ENCODE results near the gene FNDC11.
"Not testable (repeated sequence)": the region's sequence is repeated elsewhere in the genome, so short reads cannot be mapped to it uniquely, and the experiment has no call there.

Gene FNDC11

GRCh38 chr20:63553933-63554290, at the start of gene FNDC11:
Gene FNDC11 (plus strand): TSS chr20:63554159. CDS start chr20:63555664, 1,505 bp downstream.
- ATAC-seq (replicated peaks; ENCODE audit: extremely low read depth, poor library complexity, severe bottlenecking) = peak; percentile 4
- peaks cover 19% of the 10 kb centered on the region for H3K4me1 Mint-ChIP-seq
- peak within 1 kb of the TSS; percentile 75 for H3K4me3 Mint-ChIP-seq
- DNase-seq (ENCODE audit: low spot score in 2 of 2) = no peak
- no peaks in the 10 kb centered on the region for H3K9me3 Mint-ChIP-seq
- H3K36me3 Mint-ChIP-seq (ENCODE audit: insufficient read depth) = peaks cover 13% of the 10 kb centered on the region
- peaks cover 17% of the 10 kb centered on the region for H3K27me3 Mint-ChIP-seq
- H3K27ac Mint-ChIP-seq (ENCODE audit: low read depth) = peak within 1 kb of the TSS; percentile 76

- Mint-ChIP-seq H3K27ac (ENCODE audit: low read depth) (no peak overlapping the region), H3K4me3 (no peak overlapping the region), H3K36me3 (ENCODE audit: insufficient read depth) (peaks cover 1% of the 10 kb centered on the region), H3K4me1 (no peaks in the 10 kb centered on the region), H3K27me3 (peaks cover 42% of the 10 kb centered on the region), H3K9me3 (no peaks in the 10 kb centered on the region)
- DNase-seq (ENCODE audit: low spot score in 2 of 2) (no peak), ATAC-seq (replicated peaks; ENCODE audit: extremely low read depth, poor library complexity, severe bottlenecking) (no peak)
Observed at GRCh38 chr20:63504642-63505041, 49.3 kb upstream of the FNDC11 start.

GRCh38 chr20:63505281-63505680, 48.7 kb upstream of the FNDC11 start:
- H3K27me3 Mint-ChIP-seq = peaks cover 48% of the 10 kb centered on the region
- no peak overlapping the region for H3K4me3 Mint-ChIP-seq
- no peak for DNase-seq (ENCODE audit: low spot score in 2 of 2)
- no peaks in the 10 kb centered on the region for H3K36me3 Mint-ChIP-seq (ENCODE audit: insufficient read depth)
- no peak overlapping the region for H3K27ac Mint-ChIP-seq (ENCODE audit: low read depth)
- no peaks in the 10 kb centered on the region for H3K9me3 Mint-ChIP-seq
- no peak for ATAC-seq (replicated peaks; ENCODE audit: extremely low read depth, poor library complexity, severe bottlenecking)
- H3K4me1 Mint-ChIP-seq = no peaks in the 10 kb centered on the region

- no peaks in the 10 kb centered on the region for H3K36me3 Mint-ChIP-seq (ENCODE audit: insufficient read depth)
- peaks cover 53% of the 10 kb centered on the region for H3K27me3 Mint-ChIP-seq
- H3K4me3 Mint-ChIP-seq = no peak overlapping the region
- no peaks in the 10 kb centered on the region for H3K9me3 Mint-ChIP-seq
- no peaks in the 10 kb centered on the region for H3K4me1 Mint-ChIP-seq
- no peak overlapping the region for H3K27ac Mint-ChIP-seq (ENCODE audit: low read depth)
- no peak for DNase-seq (ENCODE audit: low spot score in 2 of 2)
- no peak for ATAC-seq (replicated peaks; ENCODE audit: extremely low read depth, poor library complexity, severe bottlenecking)
Observed at GRCh38 chr20:63505723-63506122, 48.2 kb upstream of the FNDC11 start.

- no peaks in the 10 kb centered on the region for H3K9me3 Mint-ChIP-seq
- H3K27ac Mint-ChIP-seq (ENCODE audit: low read depth) = no peak overlapping the region
- H3K4me1 Mint-ChIP-seq = no peaks in the 10 kb centered on the region
- no peak for ATAC-seq (replicated peaks; ENCODE audit: extremely low read depth, poor library complexity, severe bottlenecking)
- peaks cover 64% of the 10 kb centered on the region for H3K27me3 Mint-ChIP-seq
- H3K36me3 Mint-ChIP-seq (ENCODE audit: insufficient read depth) = no peaks in the 10 kb centered on the region
- DNase-seq (ENCODE audit: low spot score in 2 of 2) = no peak
- H3K4me3 Mint-ChIP-seq = no peak overlapping the region
Observed at GRCh38 chr20:63507083-63507743, 46.7 kb upstream of the FNDC11 start.

- Mint-ChIP-seq H3K4me3 (no peak overlapping the region), H3K36me3 (ENCODE audit: insufficient read depth) (no peaks in the 10 kb centered on the region), H3K27ac (ENCODE audit: low read depth) (no peak overlapping the region), H3K4me1 (no peaks in the 10 kb centered on the region), H3K27me3 (peaks cover 74% of the 10 kb centered on the region), H3K9me3 (no peaks in the 10 kb centered on the region)
- ATAC-seq (replicated peaks; ENCODE audit: extremely low read depth, poor library complexity, severe bottlenecking) (no peak), DNase-seq (ENCODE audit: low spot score in 2 of 2) (no peak)
Observed at GRCh38 chr20:63508072-63508768, 45.7 kb upstream of the FNDC11 start.

GRCh38 chr20:63509088-63509564, 44.8 kb upstream of the FNDC11 start:
- H3K4me1 Mint-ChIP-seq = no peaks in the 10 kb centered on the region
- no peaks in the 10 kb centered on the region for H3K9me3 Mint-ChIP-seq
- ATAC-seq (replicated peaks; ENCODE audit: extremely low read depth, poor library complexity, severe bottlenecking) = no peak
- peaks cover 78% of the 10 kb centered on the region for H3K27me3 Mint-ChIP-seq
- H3K4me3 Mint-ChIP-seq = no peak overlapping the region
- no peak for DNase-seq (ENCODE audit: low spot score in 2 of 2)
- H3K27ac Mint-ChIP-seq (ENCODE audit: low read depth) = no peak overlapping the region
- no peaks in the 10 kb centered on the region for H3K36me3 Mint-ChIP-seq (ENCODE audit: insufficient read depth)

GRCh38 chr20:63513207-63513606, 40.8 kb upstream of the FNDC11 start:
- Mint-ChIP-seq H3K36me3 (ENCODE audit: insufficient read depth) (peaks cover 3% of the 10 kb centered on the region), H3K27me3 (peaks cover 50% of the 10 kb centered on the region), H3K9me3 (no peaks in the 10 kb centered on the region), H3K4me3 (no peak overlapping the region), H3K4me1 (no peaks in the 10 kb centered on the region), H3K27ac (ENCODE audit: low read depth) (no peak overlapping the region)
- DNase-seq (ENCODE audit: low spot score in 2 of 2) (no peak), ATAC-seq (replicated peaks; ENCODE audit: extremely low read depth, poor library complexity, severe bottlenecking) (no peak)

- ATAC-seq (replicated peaks; ENCODE audit: extremely low read depth, poor library complexity, severe bottlenecking); H3K36me3 Mint-ChIP-seq (ENCODE audit: insufficient read depth); H3K4me1 Mint-ChIP-seq; H3K4me3 Mint-ChIP-seq; H3K27ac Mint-ChIP-seq (ENCODE audit: low read depth); DNase-seq (ENCODE audit: low spot score in 2 of 2); H3K9me3 Mint-ChIP-seq: not testable (repeated sequence)
- H3K27me3 Mint-ChIP-seq = peaks cover 37% of the 10 kb centered on the region
Observed at GRCh38 chr20:63514520-63514919, 39.4 kb upstream of the FNDC11 start.

- Mint-ChIP-seq H3K36me3 (ENCODE audit: insufficient read depth) (peaks cover 19% of the 10 kb centered on the region), H3K27ac (ENCODE audit: low read depth) (no peak overlapping the region), H3K27me3 (peaks cover 9% of the 10 kb centered on the region), H3K4me3 (peak overlapping the region; percentile 43), H3K9me3 (no peaks in the 10 kb centered on the region), H3K4me1 (peaks cover 6% of the 10 kb centered on the region)
- DNase-seq (ENCODE audit: low spot score in 2 of 2) (no peak), ATAC-seq (replicated peaks; ENCODE audit: extremely low read depth, poor library complexity, severe bottlenecking) (no peak)
Observed at GRCh38 chr20:63517376-63518309, 36.3 kb upstream of the FNDC11 start.

- H3K36me3 Mint-ChIP-seq (ENCODE audit: insufficient read depth) = peaks cover 24% of the 10 kb centered on the region
- peak overlapping the region; percentile 43 for H3K4me3 Mint-ChIP-seq
- H3K27ac Mint-ChIP-seq (ENCODE audit: low read depth) = no peak overlapping the region
- H3K27me3 Mint-ChIP-seq = peaks cover 2% of the 10 kb centered on the region
- ATAC-seq (replicated peaks; ENCODE audit: extremely low read depth, poor library complexity, severe bottlenecking) (no peak), DNase-seq (ENCODE audit: low spot score in 2 of 2) (no peak)
- H3K4me1 Mint-ChIP-seq = peaks cover 9% of the 10 kb centered on the region
- H3K9me3 Mint-ChIP-seq = no peaks in the 10 kb centered on the region
Observed at GRCh38 chr20:63518351-63518861, 35.6 kb upstream of the FNDC11 start.

GRCh38 chr20:63518946-63519667, 34.9 kb upstream of the FNDC11 start:
- no peaks in the 10 kb centered on the region for H3K27me3 Mint-ChIP-seq

More at GRCh38 chr20:63518946-63519667, 34.9 kb upstream of the FNDC11 start:
- H3K27ac Mint-ChIP-seq (ENCODE audit: low read depth) = peak overlapping the region; percentile 25
- no peak for ATAC-seq (replicated peaks; ENCODE audit: extremely low read depth, poor library complexity, severe bottlenecking)
- H3K9me3 Mint-ChIP-seq = no peaks in the 10 kb centered on the region
- H3K4me1 Mint-ChIP-seq = peaks cover 14% of the 10 kb centered on the region
- peaks cover 29% of the 10 kb centered on the region for H3K36me3 Mint-ChIP-seq (ENCODE audit: insufficient read depth)
- peak overlapping the region; percentile 81 for H3K4me3 Mint-ChIP-seq
- DNase-seq (ENCODE audit: low spot score in 2 of 2) = no peak
